Endothelial cell (in vitro differentiated cells): Measurements from ENCODE around the gene PTPN1. TPM values are rescaled to one million over a fixed set of nuclear protein-coding genes. Genes with fewer than 3 reads are reported as not detected.

Experiments
- DNase-seq: peaks from one replicate; pipeline ENCODE4 v3.0.0; 2021; ENCODE audit warnings: low spot score
- H3K27ac Mint-ChIP-seq: one replicate; pipeline ENCODE4 v1.8.0; 2021; ENCODE audit warnings: mixed read lengths, inconsistent platforms; ENCODE audit not compliant: unreplicated experiment
- H3K27me3 Mint-ChIP-seq: one replicate; pipeline ENCODE4 v1.8.0; 2021; ENCODE audit warnings: mild to moderate bottlenecking, moderate library complexity, mixed read lengths, inconsistent platforms; ENCODE audit not compliant: unreplicated experiment
- H3K36me3 Mint-ChIP-seq: one replicate; pipeline ENCODE4 v1.8.0; 2021; ENCODE audit warnings: mild to moderate bottlenecking, low read depth, mixed read lengths, inconsistent platforms; ENCODE audit not compliant: unreplicated experiment
- H3K4me1 Mint-ChIP-seq: one replicate; pipeline ENCODE4 v1.8.0; 2021; ENCODE audit warnings: mild to moderate bottlenecking, mixed read lengths, inconsistent platforms; ENCODE audit not compliant: unreplicated experiment
- H3K4me3 Mint-ChIP-seq: one replicate; pipeline ENCODE4 v1.8.0; 2021; ENCODE audit warnings: mild to moderate bottlenecking, mixed read lengths, inconsistent platforms; ENCODE audit not compliant: unreplicated experiment
- H3K9me3 Mint-ChIP-seq: one replicate; pipeline ENCODE4 v1.8.0; 2021; ENCODE audit warnings: mixed read lengths, inconsistent platforms; ENCODE audit not compliant: unreplicated experiment
- CTCF ChIP-seq: fragments of 200-600 bp; sonication (generic); IDR thresholded peaks from one replicate; pipeline ENCODE4 v1.5.0; 2021; ENCODE audit warnings: antibody characterized with exemption; ENCODE audit not compliant: unreplicated experiment
- total RNA-seq: library from RNA; stranded (reverse); fragmentation: NEBNext Ultra II Directional; extraction: Animal tissue kit (Norgen Biotek cat#: 25700); gene quantifications from one replicate; pipeline ENCODE4 v1.2.1, GENCODE V29; 2021; ENCODE audit not compliant: unreplicated experiment

Gene PTPN1
- total RNA-seq, 1 donor from 2014 or later = 46.0 TPM

DNA sequence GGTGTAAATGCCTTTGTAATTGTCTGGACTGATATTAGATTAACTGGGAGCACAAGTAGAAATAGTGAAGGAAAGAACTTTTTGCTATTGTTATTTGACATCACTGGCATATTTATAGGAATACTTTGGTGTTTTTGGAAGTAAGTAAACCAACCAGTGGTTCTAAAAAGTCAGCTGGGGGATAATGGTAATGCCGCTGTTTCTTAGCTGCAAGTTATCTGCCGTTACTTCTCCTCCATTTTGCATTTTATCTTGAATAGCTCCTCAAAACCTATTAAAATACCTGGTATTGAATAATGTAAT is 3.8 kb downstream of the PTPN1 start:
- Mint-ChIP-seq H3K4me3 (no peak overlapping the region), H3K9me3 (no peaks in the 10 kb centered on the region), H3K27me3 (peaks cover 11% of the 10 kb centered on the region), H3K36me3 (no peaks in the 10 kb centered on the region), H3K27ac (no peak overlapping the region), H3K4me1 (peaks cover 40% of the 10 kb centered on the region)
- no peak for DNase-seq
- TF ChIP-seq CTCF = no peak

- Mint-ChIP-seq H3K9me3 (no peaks in the 10 kb centered on the region), H3K4me3 (no peak overlapping the region), H3K4me1 (peaks cover 37% of the 10 kb centered on the region), H3K27me3 (peaks cover 8% of the 10 kb centered on the region), H3K27ac (peak overlapping the region; percentile 17), H3K36me3 (no peaks in the 10 kb centered on the region)
- TF ChIP-seq CTCF = no peak
- DNase-seq = no peak
Measured at GRCh38 chr20:50514750-50515149, 4.6 kb downstream of the PTPN1 start.

DNA sequence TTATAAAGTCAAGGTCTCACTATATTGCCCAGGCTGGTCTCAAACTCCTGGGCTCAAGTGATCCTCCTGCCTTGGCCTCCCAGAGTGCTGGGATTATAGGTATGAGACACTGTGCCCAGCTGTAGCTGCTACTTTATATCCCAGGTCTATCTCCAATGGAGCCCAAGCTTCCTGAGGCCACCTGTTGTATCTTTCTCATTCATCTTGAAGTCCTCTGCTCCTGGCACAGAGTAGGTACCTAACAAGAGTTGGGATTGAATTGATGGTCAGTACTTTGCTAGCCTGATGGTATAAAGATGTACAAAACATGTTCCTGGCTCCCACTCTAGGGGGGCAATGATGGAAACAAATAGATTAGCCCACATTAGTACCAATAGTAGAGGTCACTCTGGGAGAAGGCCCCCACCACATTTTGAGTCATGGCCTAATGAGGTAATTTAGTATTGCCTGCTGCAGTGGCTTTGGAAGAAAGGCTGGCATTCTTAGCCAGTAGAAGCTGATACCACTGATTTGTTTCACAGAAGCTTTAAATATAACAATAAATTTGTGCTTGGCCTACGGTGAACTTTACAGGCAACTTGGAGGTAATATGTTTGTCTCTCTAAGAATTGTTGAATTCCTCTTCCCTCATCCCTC is 5.4 kb downstream of the PTPN1 start:
- no peak for TF ChIP-seq CTCF
- Mint-ChIP-seq H3K4me3 (no peak overlapping the region), H3K9me3 (no peaks in the 10 kb centered on the region), H3K27me3 (peaks cover 8% of the 10 kb centered on the region), H3K36me3 (no peaks in the 10 kb centered on the region), H3K4me1 (peaks cover 40% of the 10 kb centered on the region), H3K27ac (no peak overlapping the region)
- DNase-seq = no peak

DNA sequence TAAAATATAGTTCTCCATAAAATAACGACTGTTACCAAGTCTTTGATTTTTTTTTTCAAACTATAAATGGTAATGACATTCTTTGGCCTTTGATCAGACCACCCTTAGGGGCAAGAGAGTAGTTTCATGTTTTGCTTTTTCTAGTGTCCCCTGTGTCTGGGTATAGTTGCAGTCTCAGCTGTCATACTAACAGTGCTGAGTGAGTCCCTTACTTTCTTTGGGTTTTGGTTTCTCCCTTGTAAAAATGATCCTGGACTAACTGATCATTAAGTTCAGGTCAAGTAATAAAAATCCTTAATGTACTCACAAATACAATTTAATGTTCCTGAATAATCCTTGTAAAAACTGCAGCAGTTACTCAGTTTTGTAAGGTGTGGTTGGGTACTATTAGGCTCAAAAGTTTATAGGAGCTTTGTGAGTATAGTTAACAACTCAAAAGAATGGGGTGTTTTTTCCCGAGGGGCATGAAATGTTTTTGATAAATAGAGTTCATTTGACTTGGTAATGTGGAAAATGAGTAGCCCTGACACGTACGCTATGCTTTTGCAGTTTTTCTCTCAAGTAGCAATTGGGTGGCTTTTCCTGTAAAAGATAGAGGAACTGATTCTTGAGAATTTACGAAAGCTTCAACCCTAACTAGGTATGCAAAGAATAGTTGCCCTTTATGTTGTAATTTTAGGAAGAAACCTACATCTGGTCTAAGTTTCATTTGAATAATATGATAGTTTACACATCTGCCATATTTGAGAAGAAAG is 6.2 kb downstream of the PTPN1 start:
- no peaks in the 10 kb centered on the region for H3K36me3 Mint-ChIP-seq
- H3K27me3 Mint-ChIP-seq = peaks cover under 1% of the 10 kb centered on the region
- no peak overlapping the region for H3K4me3 Mint-ChIP-seq
- H3K27ac Mint-ChIP-seq = no peak overlapping the region
- no peak for DNase-seq
- no peaks in the 10 kb centered on the region for H3K9me3 Mint-ChIP-seq
- peaks cover 40% of the 10 kb centered on the region for H3K4me1 Mint-ChIP-seq
- TF ChIP-seq CTCF = no peak

DNA sequence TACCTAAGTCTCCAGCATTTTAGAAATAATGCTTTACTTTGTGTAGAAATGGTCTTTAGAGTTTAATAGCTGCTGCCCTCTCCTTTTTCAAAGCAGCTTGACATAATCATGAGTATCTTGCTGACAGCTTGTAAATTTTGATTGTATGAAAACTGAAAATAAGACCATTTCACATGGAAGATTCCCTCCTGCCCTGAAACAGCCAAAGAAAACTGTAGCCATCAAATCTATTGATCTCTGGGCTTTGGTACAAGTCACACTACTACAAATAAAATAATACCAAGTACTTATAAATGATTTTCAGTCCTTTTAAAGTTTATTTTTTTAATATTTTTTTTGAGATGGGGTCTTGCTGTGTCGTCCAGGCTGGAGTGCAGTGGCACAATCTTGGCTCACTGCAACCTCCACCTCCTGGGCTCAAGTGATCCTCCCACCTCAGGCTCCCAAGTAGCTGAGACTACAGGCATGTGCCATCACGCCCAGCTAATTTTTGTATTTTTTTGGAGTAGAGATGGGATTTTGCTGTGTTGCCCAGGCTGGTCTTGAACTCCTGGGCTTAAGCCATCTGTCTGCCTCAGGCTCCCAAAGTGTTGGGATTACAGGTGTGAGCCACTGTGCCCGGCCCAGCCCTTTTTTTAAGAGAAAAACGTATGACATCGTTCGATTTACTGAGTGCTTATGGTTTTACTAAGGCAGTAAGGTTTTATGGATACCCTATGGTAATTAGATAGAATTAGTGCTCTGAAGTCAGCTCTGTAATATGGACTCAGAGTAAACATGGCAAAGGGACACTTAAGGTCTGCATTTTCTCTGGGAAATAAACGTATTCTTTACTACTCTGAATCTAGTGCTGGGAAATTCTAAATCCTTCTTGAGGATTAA is 7.0 kb downstream of the PTPN1 start:
- TF ChIP-seq CTCF = no peak
- Mint-ChIP-seq H3K27me3 (no peaks in the 10 kb centered on the region), H3K27ac (no peak overlapping the region), H3K4me1 (peaks cover 43% of the 10 kb centered on the region), H3K9me3 (no peaks in the 10 kb centered on the region), H3K36me3 (no peaks in the 10 kb centered on the region), H3K4me3 (no peak overlapping the region)
- no peak for DNase-seq
